Testis (tissue), 3 donors: Measurements from ENCODE around the gene GALE. TPM values are rescaled to one million over a fixed set of nuclear protein-coding genes. Genes with fewer than 3 reads are reported as not detected.

Source experiments
- DNase-seq: peaks from one replicate; pipeline ENCODE4 v3.0.0-alpha.2; 2019
- H3K27ac ChIP-seq, 2 donors: fragments of 200-600 bp; sonication (generic); one replicate each; pipeline ENCODE4 v1.5.1; 2019
- H3K27me3 ChIP-seq: fragments of 200-600 bp; sonication (generic); one replicate; pipeline ENCODE4 v1.5.1; 2019
- H3K36me3 ChIP-seq: fragments of 200-600 bp; sonication (generic); one replicate; pipeline ENCODE4 v1.5.1; 2017; ENCODE audit warnings: low read depth; ENCODE audit errors: missing control alignments
- H3K4me1 ChIP-seq: fragments of 200-600 bp; sonication (generic); one replicate; pipeline ENCODE4 v1.5.1; 2019
- H3K4me3 ChIP-seq, 2 donors: fragments of 200-600 bp; sonication (generic); one replicate each; pipeline ENCODE4 v1.5.1; 2017 to 2019
- H3K9me3 ChIP-seq: fragments of 200-600 bp; sonication (generic); one replicate; pipeline ENCODE4 v1.5.1; 2017
- POLR2A ChIP-seq: fragments of 450-650 bp; IDR thresholded peaks from one replicate; pipeline ENCODE4 v1.6.1; 2017; ENCODE audit warnings: antibody characterized with exemption, mild to moderate bottlenecking, moderate library complexity
- whole genome bisulfite sequencing, 2 donors: methylation state at CpG; one replicate each; pipeline ENCODE4 v1.1.5; 2018; 5-methylcytosine and 5-hydroxymethylcytosine counted together
- intact Hi-C: fragments of 100-400 bp; cut with DNase I; formaldehyde crosslinking; loops from one replicate; pipeline ENCODE4 v1.15.1; 2023; ENCODE audit warnings: low total_unique reads
- polyA plus RNA-seq: library from polyadenylated mRNA; stranded (reverse); fragments of 350-450 nt; fragmentation: Illumina TruSeq; extraction: RNeasy Lipid Tissue Mini Kit (QIAGEN cat#74804); gene quantifications from one replicate; pipeline ENCODE4 v1.2.3, GENCODE V29; 2014; ENCODE audit warnings: low read depth, low replicate concordance; ENCODE audit not compliant: insufficient read depth
- total RNA-seq, 2 donors: library from RNA; depleted of rRNA; stranded (reverse); fragments of >200 nt; gene quantifications; one replicate each; pipeline ENCODE4 v1.2.3, GENCODE V29; 2016
- TF ChIP-seq, protein P1 (sequence below), 3 experiments: fragments of 450-650 bp in 2 of 3; fragments of 200-600 bp in 1 of 3; sonication (generic) in 1 of 3; IDR thresholded peaks; one replicate each; pipeline ENCODE4 v1.5.1; 2016 to 2019; ENCODE audit warnings: antibody characterized with exemption in 3 of 3, mild to moderate bottlenecking in 2 of 3, moderate library complexity in 1 of 3

GALE gene
- total and polyA plus RNA-seq, 3 donors from 2014 or later = 18.7 to 26.1 (median 23.2) TPM

DNA sequence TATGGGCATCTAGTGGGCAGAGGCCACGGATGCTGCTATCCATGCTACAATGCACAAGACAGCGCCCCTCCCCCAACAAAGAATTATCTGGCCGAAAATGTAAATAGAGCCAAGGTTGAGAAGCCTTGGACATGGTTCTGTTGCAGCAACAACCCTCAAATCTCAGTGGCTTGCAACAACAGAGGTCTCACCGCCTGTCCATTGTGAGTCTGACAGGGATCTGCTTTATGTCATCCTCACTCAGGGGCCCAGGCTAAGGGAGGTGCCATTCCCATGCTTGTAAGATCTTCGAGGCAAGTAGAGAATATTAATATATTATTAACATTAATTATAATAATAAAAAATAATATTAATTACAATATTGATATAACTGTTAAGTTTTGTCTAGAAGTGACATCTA lies 31.8 kb downstream of the GALE start:
- H3K36me3 ChIP-seq = no peaks in the 10 kb centered on the region
- TF ChIP-seq POLR2A = no peak
- TF ChIP-seq, protein P1, sequence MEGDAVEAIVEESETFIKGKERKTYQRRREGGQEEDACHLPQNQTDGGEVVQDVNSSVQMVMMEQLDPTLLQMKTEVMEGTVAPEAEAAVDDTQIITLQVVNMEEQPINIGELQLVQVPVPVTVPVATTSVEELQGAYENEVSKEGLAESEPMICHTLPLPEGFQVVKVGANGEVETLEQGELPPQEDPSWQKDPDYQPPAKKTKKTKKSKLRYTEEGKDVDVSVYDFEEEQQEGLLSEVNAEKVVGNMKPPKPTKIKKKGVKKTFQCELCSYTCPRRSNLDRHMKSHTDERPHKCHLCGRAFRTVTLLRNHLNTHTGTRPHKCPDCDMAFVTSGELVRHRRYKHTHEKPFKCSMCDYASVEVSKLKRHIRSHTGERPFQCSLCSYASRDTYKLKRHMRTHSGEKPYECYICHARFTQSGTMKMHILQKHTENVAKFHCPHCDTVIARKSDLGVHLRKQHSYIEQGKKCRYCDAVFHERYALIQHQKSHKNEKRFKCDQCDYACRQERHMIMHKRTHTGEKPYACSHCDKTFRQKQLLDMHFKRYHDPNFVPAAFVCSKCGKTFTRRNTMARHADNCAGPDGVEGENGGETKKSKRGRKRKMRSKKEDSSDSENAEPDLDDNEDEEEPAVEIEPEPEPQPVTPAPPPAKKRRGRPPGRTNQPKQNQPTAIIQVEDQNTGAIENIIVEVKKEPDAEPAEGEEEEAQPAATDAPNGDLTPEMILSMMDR (IDR thresholded peaks at IDR 0.05) = no peak
- H3K4me1 ChIP-seq = peaks cover 8% of the 10 kb centered on the region
- no peaks in the 10 kb centered on the region for H3K9me3 ChIP-seq
- WGBS, 2 donors = 88 to 93% methylated on average over 5 of the region's 5 CpGs
- no peak overlapping the region for H3K4me3 ChIP-seq
- no peak overlapping the region for H3K27ac ChIP-seq
- H3K27me3 ChIP-seq = no peaks in the 10 kb centered on the region
- no peak for DNase-seq
- intact Hi-C loops = no loop called here

DNA sequence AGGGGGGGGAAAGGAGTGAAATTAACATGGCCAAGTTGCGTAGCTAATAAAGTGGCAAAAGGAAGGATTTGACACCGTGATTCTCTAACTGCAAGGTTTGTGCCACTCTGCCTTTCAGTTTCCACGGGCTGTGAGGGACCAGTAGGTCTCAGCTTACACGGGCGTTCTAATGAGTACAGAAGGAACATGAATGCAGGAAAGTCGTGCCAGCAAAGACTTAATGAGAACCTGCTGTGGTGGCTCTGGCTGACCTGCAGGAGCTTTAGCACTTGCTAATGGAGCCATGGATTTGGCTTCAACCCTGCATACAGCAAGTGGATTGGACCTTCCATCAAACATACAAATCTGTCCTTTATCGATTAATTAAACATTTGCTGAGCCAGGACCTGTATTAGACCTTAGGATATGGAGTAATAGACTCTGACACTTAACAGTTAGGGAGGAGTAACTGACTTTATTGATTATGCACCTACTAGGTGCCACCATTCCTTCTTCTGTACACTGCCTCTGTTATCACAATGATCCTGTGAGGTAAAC lies 37.4 kb downstream of the GALE start:
- intact Hi-C loops = no loop called here
- no peak overlapping the region for H3K27ac ChIP-seq
- no peak overlapping the region for H3K4me3 ChIP-seq
- no peak for DNase-seq
- WGBS, 2 donors = 40 to 80% methylated on average over 7 of the region's 7 CpGs
- no peaks in the 10 kb centered on the region for H3K9me3 ChIP-seq
- no peaks in the 10 kb centered on the region for H3K4me1 ChIP-seq
- no peaks in the 10 kb centered on the region for H3K36me3 ChIP-seq
- H3K27me3 ChIP-seq = no peaks in the 10 kb centered on the region
- TF ChIP-seq, protein P1 (IDR thresholded peaks at IDR 0.05) = no peak
- no peak for TF ChIP-seq POLR2A

DNA sequence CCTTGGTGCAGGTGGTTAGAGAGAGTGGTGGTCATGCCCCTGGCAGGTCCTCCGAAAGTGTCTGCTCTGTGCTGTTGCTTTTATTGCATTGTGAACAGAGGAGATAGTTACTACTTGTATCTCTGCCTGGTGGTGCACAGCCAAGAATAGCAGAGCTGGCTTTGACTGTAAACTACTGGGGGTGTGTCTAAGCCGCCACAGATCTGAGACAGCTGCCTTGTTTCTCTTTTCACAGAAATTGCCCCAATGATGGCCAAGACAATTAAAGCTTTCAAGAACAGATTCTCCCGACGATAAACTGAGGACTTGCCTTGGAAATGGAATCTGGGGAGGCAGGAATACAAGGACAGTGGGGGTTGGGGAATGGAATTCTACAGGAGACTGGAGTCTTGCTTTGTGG lies 41.3 kb downstream of the GALE start:
- intact Hi-C loops = no loop called here
- H3K27me3 ChIP-seq = no peaks in the 10 kb centered on the region
- no peaks in the 10 kb centered on the region for H3K9me3 ChIP-seq
- no peaks in the 10 kb centered on the region for H3K4me1 ChIP-seq
- H3K36me3 ChIP-seq = no peaks in the 10 kb centered on the region
- 31 to 35% methylated on average over 4 of the region's 4 CpGs for WGBS, 2 donors
- H3K27ac ChIP-seq = no peak overlapping the region
- H3K4me3 ChIP-seq = no peak overlapping the region
- peak; percentile 79 for DNase-seq
- no peak for TF ChIP-seq POLR2A
- TF ChIP-seq, protein P1 (IDR thresholded peaks at IDR 0.05) = no peak

DNA sequence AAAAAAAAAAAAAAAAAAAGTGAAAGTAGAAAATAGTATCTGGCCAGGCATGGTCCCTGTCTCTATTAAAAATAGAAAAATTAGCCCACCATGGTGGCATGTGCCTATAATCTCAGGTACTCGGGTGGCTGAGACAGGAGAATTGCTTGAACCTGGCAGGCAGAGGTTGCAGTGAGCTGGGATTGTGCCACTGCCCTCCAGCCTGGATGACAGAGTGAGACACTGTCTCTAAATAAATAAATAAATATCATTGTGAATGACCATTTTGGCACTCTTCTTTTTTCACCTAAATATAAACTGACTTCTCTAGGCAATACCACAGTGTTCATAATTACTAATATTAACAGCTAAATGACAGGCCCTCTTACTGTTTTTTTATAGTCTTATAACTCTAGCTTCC lies 42.7 kb downstream of the GALE start:
- no peak overlapping the region for H3K4me3 ChIP-seq
- no peak for TF ChIP-seq POLR2A
- TF ChIP-seq, protein P1 (IDR thresholded peaks at IDR 0.05) = no peak
- no peaks in the 10 kb centered on the region for H3K36me3 ChIP-seq
- no peaks in the 10 kb centered on the region for H3K27me3 ChIP-seq
- intact Hi-C loops = no loop called here
- 94 to 100% methylated on average over 1 of the region's 1 CpG for WGBS, 2 donors
- H3K27ac ChIP-seq = no peak overlapping the region
- H3K4me1 ChIP-seq = no peaks in the 10 kb centered on the region
- no peak for DNase-seq
- H3K9me3 ChIP-seq = no peaks in the 10 kb centered on the region

DNA sequence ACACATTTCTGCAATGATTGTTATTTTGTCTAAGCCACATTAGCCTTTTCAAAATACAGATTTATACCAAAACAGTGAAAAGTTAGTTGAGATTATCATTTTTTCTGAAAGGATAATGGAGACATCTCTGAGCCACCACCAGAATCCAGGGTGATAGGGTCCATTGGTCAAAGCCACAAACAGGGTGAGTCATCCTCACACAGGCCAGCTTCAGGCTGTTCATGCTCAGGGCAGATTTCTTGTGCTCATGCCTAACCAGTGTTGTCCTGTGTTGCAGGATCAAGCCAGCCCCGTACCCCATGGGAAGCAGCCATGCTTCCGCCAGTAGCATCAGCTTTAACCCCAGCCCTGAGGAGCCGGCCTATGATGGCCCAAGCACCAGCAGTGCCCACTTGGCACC lies 43.9 kb downstream of the GALE start:
- no peak overlapping the region for H3K4me3 ChIP-seq
- no peaks in the 10 kb centered on the region for H3K9me3 ChIP-seq
- intact Hi-C loops = no loop called here
- TF ChIP-seq, protein P1 (IDR thresholded peaks at IDR 0.05) = no peak
- TF ChIP-seq POLR2A = no peak
- 89 to 91% methylated on average over 2 to 3 of the region's 3 CpGs for WGBS, 2 donors
- no peaks in the 10 kb centered on the region for H3K4me1 ChIP-seq
- no peak for DNase-seq
- H3K27ac ChIP-seq = no peak overlapping the region
- peaks cover 4% of the 10 kb centered on the region for H3K36me3 ChIP-seq
- H3K27me3 ChIP-seq = no peaks in the 10 kb centered on the region
